GM12801 (cell line): ENCODE data around the gene TMEM156.

Experiments
- CTCF ChIP-seq: IDR thresholded peaks from one replicate; pipeline ENCODE4 v1.5.1; 2011; ENCODE audit warnings: control low read depth; ENCODE audit not compliant: insufficient read length; ENCODE audit errors: extremely low read depth

TMEM156 gene

GRCh38 chr4:39043861-39044363 lies 11.7 kb upstream of the TMEM156 start:
- TF ChIP-seq CTCF, result no peak

GRCh38 chr4:39043058-39043860 lies 11.1 kb upstream of the TMEM156 start:
- no peak for TF ChIP-seq CTCF

- TF ChIP-seq CTCF, result no peak
Observed at GRCh38 chr4:39042366-39042765, 10.2 kb upstream of the TMEM156 start.

GRCh38 chr4:39039108-39039507 lies 6.9 kb upstream of the TMEM156 start:
- no peak for TF ChIP-seq CTCF

GRCh38 chr4:39037941-39038340 lies 5.7 kb upstream of the TMEM156 start:
- no peak for TF ChIP-seq CTCF

GRCh38 chr4:39037491-39037825 lies 5.2 kb upstream of the TMEM156 start:
- TF ChIP-seq CTCF, result no peak

GRCh38 chr4:39036172-39036571 lies 4.0 kb upstream of the TMEM156 start:
- no peak for TF ChIP-seq CTCF
